CD4-positive, alpha-beta T cell (primary cell): ENCODE measurements around the gene ORC2. TPM values are rescaled to one million over a fixed set of nuclear protein-coding genes. Genes with fewer than 3 reads are reported as not detected.
"Not testable (repeated sequence)": the region's sequence is repeated elsewhere in the genome, so short reads cannot be mapped to it uniquely, and the experiment has no call there.

ENCODE experiments used
- ATAC-seq: fragments of 200-7000 bp; cut with Tn5 transposase; one replicate; pipeline ENCODE4 v1.10.0; 2022; ENCODE audit warnings: mild to moderate bottlenecking; ENCODE audit not compliant: poor library complexity
- CTCF ChIA-PET: fragments of 350-600 bp; sonication (Branson Sonifier 250); formaldehyde crosslinking; loops from one replicate; lab custom pipeline; 2021; ENCODE audit warnings: antibody characterized with exemption, inconsistent platforms; lab: Charles Lee
- POLR2A ChIA-PET: fragments of 350-600 bp; sonication (Branson Sonifier 250); formaldehyde crosslinking; loops from one replicate; lab custom pipeline; 2021; ENCODE audit warnings: antibody characterized with exemption, inconsistent platforms; lab: Charles Lee
- DNase-seq, 14 experiments: peaks; one replicate each; pipeline ENCODE4 v3.0.0-alpha.2; 2013 to 2020; ENCODE audit warnings: mixed read lengths in 2 of 14
- H3K27ac ChIP-seq, 2 donors: one replicate each; pipeline versions ENCODE4 v1.5.1 to v1.7.0; 2013; ENCODE audit warnings: low read length in 2 of 2, low read depth in 1 of 2, mild to moderate bottlenecking in 1 of 2
- H3K27me3 ChIP-seq, 2 experiments: 1 replicate in 1 of 2; 2 replicates in 1 of 2; pipeline versions ENCODE4 v1.6.1 to v1.7.0; 2013; ENCODE audit warnings: low read length in 2 of 2, control low read depth in 1 of 2, mild to moderate bottlenecking in 1 of 2, moderate library complexity in 1 of 2; ENCODE audit not compliant: insufficient read depth in 2 of 2, control insufficient read depth in 1 of 2
- H3K36me3 ChIP-seq: one replicate; pipeline ENCODE4 v1.6.1; 2013; ENCODE audit warnings: low read length, control low read depth; ENCODE audit not compliant: insufficient read depth
- H3K4me1 ChIP-seq: one replicate; pipeline ENCODE4 v1.6.1; 2013; ENCODE audit warnings: low read length, control low read depth; ENCODE audit not compliant: insufficient read depth
- H3K4me3 ChIP-seq: one replicate; pipeline ENCODE4 v1.5.1; 2013; ENCODE audit warnings: mild to moderate bottlenecking, low read length, moderate library complexity
- H3K9me3 ChIP-seq, 2 experiments: 1 replicate in 1 of 2; 2 replicates in 1 of 2; pipeline versions ENCODE4 v1.6.1 to v1.7.0; 2013; ENCODE audit warnings: low read length in 2 of 2, mild to moderate bottlenecking in 2 of 2, control low read depth in 1 of 2, moderate library complexity in 1 of 2; ENCODE audit not compliant: control insufficient read depth in 1 of 2, insufficient read depth in 1 of 2
- H3K27ac Mint-ChIP-seq: one replicate; pipeline ENCODE4 v1.8.0; 2020; ENCODE audit warnings: mixed read lengths
- H3K27me3 Mint-ChIP-seq: one replicate; pipeline ENCODE4 v1.8.0; 2021; ENCODE audit warnings: mixed read lengths
- H3K36me3 Mint-ChIP-seq: one replicate; pipeline ENCODE4 v1.8.0; 2021; ENCODE audit warnings: low read depth, mixed read lengths
- H3K4me1 Mint-ChIP-seq: one replicate; pipeline ENCODE4 v1.8.0; 2021; ENCODE audit warnings: low read depth, mixed read lengths
- H3K4me3 Mint-ChIP-seq: one replicate; pipeline ENCODE4 v1.8.0; 2020; ENCODE audit warnings: mild to moderate bottlenecking, mixed read lengths
- H3K9me3 Mint-ChIP-seq: one replicate; pipeline ENCODE4 v1.8.0; 2020; ENCODE audit warnings: mixed read lengths
- intact Hi-C, 2 experiments: fragments of 100-400 bp; cut with DNase I in 1 of 2; cut with micrococcal nuclease in 1 of 2; formaldehyde crosslinking; loops; one replicate each; pipeline versions ENCODE4 v1.15.1 to v1.9.0; 2023 to 2025; cut with DNase I, micrococcal nuclease
- total RNA-seq, 174 experiments: library from RNA in 2 of 174; stranded (reverse) in 2 of 174; gene quantifications; one replicate each; pipeline ENCODE4 v1.2.3 and lab custom pipeline; 2021 to 2026
- TF ChIP-seq, protein P1 (sequence below): fragments of 200-600 bp; IDR thresholded peaks from one replicate; pipeline ENCODE4 v1.8.0; 2022; ENCODE audit warnings: antibody characterized with exemption, mild to moderate bottlenecking

ORC2 gene
- total RNA-seq, 2 experiments from 2014 or later = 25.0 to 26.6 TPM

DNA sequence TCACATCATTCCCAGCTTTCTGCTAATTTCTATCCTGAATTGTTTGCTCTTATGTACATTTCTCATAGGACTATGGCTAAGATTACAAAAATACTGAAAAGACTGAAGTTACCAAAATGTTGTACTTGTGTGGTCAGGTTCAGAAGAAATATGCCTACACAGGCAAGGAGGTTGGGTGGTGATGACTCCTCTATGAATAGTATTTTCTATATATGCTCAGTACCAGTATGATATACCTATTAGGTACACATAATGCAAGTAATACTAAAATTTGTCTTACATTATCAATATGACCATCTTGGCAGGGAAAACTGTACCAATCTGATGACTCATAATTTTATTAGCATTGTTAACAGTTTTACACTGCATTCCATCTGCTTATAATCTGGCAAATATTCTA is 12.2 kb upstream of the ORC2 start:
- POLR2A ChIA-PET = interaction anchor here (1.0 to 6.7 kb wide), 2 partner anchors 12 to 112 kb away, joined by 3 to 30 read pairs; partner anchors contain the start of gene ORC2

DNA sequence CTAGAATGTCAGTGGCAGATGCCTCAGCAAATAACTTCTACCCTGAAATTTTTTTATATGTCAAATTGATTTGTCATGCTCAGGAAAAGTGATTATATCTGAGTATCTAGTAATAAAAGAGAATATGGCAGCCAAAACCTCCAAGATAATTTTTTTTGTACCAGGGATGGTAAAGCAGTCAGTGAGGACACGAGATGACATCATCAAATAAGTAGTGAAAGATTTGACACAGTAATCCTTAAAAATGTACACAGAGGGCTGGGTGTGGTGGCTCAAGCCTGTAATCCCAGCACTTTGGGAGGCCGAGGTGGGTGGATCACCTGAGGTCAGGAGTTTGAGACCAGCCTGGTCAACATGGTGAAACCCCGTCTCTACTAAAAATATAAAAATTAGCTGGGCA is 6.6 kb upstream of the ORC2 start:
- ATAC-seq, CTCF ChIA-PET, H3K9me3 ChIP-seq, H3K27ac Mint-ChIP-seq, POLR2A ChIA-PET, DNase-seq, H3K27ac ChIP-seq, H3K4me1 ChIP-seq, H3K27me3 ChIP-seq, H3K4me3 ChIP-seq, intact Hi-C loops, H3K27me3 Mint-ChIP-seq, H3K9me3 Mint-ChIP-seq, H3K36me3 Mint-ChIP-seq, H3K36me3 ChIP-seq, H3K4me3 Mint-ChIP-seq: not testable (repeated sequence)
- peaks cover 26% of the 10 kb centered on the region for H3K4me1 Mint-ChIP-seq

More for the DNA sequence above, 12.2 kb upstream of the ORC2 start:
- H3K4me3 Mint-ChIP-seq = no peak overlapping the region
- no peaks in the 10 kb centered on the region for H3K27me3 Mint-ChIP-seq
- CTCF ChIA-PET = interaction anchor here (0.8 kb wide), 1 partner anchor 257 kb away, joined by 3 read pairs; no protein-coding TSS in a partner anchor
- no peak overlapping the region for H3K27ac Mint-ChIP-seq
- TF ChIP-seq, protein P1, sequence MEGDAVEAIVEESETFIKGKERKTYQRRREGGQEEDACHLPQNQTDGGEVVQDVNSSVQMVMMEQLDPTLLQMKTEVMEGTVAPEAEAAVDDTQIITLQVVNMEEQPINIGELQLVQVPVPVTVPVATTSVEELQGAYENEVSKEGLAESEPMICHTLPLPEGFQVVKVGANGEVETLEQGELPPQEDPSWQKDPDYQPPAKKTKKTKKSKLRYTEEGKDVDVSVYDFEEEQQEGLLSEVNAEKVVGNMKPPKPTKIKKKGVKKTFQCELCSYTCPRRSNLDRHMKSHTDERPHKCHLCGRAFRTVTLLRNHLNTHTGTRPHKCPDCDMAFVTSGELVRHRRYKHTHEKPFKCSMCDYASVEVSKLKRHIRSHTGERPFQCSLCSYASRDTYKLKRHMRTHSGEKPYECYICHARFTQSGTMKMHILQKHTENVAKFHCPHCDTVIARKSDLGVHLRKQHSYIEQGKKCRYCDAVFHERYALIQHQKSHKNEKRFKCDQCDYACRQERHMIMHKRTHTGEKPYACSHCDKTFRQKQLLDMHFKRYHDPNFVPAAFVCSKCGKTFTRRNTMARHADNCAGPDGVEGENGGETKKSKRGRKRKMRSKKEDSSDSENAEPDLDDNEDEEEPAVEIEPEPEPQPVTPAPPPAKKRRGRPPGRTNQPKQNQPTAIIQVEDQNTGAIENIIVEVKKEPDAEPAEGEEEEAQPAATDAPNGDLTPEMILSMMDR = no peak
- no peaks in the 10 kb centered on the region for H3K4me1 ChIP-seq
- ATAC-seq (no peak), DNase-seq (no peak)
- peaks cover 17% of the 10 kb centered on the region for H3K36me3 Mint-ChIP-seq
- H3K27ac ChIP-seq = no peak overlapping the region
- H3K36me3 ChIP-seq = peaks cover 8% of the 10 kb centered on the region
- no peaks in the 10 kb centered on the region for H3K9me3 Mint-ChIP-seq
- intact Hi-C loops = no loop called here
- H3K4me1 Mint-ChIP-seq = no peaks in the 10 kb centered on the region
- H3K27me3 ChIP-seq = no peaks in the 10 kb centered on the region
- H3K9me3 ChIP-seq = no peaks in the 10 kb centered on the region
- H3K4me3 ChIP-seq = no peak overlapping the region

DNA sequence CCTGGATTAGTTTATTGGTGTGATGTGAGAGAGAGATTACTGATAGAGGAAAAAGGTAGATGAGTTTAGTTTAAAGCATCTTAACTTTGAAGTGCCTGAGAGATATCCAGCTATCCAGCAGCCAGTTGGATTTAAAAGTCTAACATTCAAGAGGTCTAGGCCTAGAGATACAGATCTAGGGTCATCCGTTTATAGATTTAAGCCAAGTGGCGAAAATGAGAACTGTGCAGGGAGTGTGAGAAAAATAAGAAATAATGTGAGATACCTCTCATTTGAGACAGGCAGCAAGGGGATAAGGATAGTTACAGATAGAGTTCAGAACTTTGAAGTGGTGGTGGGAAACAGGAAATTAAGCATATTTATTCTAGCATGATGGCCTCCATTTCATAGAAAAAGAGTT is 5.3 kb upstream of the ORC2 start:
- H3K4me3 ChIP-seq = no peak overlapping the region
- POLR2A ChIA-PET = interaction anchor here (0.6 kb wide), 1 partner anchor 64 kb away, joined by 6 read pairs; no protein-coding TSS in a partner anchor
- intact Hi-C loops = loop anchor here (10.0 kb wide), 2 partner anchors 254 to 444 kb away; partner anchors contain the start of gene SGO2 (in 1 of the 2)

More for the DNA sequence above, 5.3 kb upstream of the ORC2 start:
- CTCF ChIA-PET = interaction anchor here (1.6 kb wide), 1 partner anchor 8 kb away, joined by 3 read pairs; no protein-coding TSS in a partner anchor
- Mint-ChIP-seq H3K27me3 (no peaks in the 10 kb centered on the region), H3K4me3 (no peak overlapping the region), H3K36me3 (peaks cover 2% of the 10 kb centered on the region), H3K4me1 (peaks cover 38% of the 10 kb centered on the region), H3K27ac (peak overlapping the region; percentile 26), H3K9me3 (no peaks in the 10 kb centered on the region)
- ATAC-seq (no peak), DNase-seq (no peak)
- H3K27me3 ChIP-seq = no peaks in the 10 kb centered on the region
- H3K36me3 ChIP-seq = no peaks in the 10 kb centered on the region
- TF ChIP-seq, protein P1 = no peak
- no peaks in the 10 kb centered on the region for H3K9me3 ChIP-seq
- no peak overlapping the region for H3K27ac ChIP-seq
- H3K4me1 ChIP-seq = peaks cover 7% of the 10 kb centered on the region
